HG03565 (cell line): Measurements from ENCODE around the gene SLX9.

Experiments used
- ATAC-seq: cut with Tn5 transposase; IDR thresholded peaks from one replicate; pipeline ENCODE4 v1.9.1; 2021; ENCODE audit warnings: mild to moderate bottlenecking, moderate library complexity; ENCODE audit not compliant: unreplicated experiment

The SLX9 gene

GRCh38 chr21:44944596-44944995 lies 4.8 kb downstream of the SLX9 start:
- no peak for ATAC-seq

DNA sequence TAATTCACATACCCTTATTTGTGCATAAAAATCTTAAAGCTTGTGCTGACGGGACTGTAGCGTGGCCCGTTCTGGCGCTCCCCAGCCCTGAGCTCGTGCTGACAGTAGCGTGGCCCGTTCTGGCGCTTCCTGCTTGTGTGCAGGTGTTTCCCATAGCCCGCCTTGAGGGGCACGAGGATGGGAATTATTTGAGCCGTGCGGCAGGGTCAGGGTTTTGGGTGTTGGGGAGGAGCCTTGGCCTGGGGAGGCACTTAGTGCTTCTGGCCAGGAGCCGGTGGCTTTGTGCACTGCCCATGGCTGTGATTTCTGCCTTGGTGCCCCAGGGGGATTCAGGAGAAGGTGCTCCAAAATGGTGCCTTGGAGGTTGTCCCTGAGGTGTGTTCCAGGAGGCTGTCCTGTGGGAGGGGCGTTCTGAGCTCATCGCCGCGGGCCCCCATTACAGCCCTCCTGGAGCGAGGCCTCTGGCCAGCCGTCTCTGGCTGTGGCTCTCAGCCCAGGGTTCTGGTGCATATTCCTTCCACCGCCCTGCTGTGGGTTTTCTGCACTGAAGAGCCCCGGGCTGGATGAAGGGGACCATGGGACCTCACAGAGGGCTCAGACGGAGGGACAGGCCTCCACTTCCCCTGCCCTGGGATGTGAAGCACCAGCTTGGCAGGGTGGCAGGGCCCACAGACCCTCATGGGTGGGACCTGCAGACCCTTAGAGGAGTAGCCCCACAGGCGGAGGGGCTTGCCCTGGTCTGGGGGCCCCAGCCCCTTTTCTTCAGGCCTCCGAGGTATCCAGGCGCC lies 6.6 kb downstream of the SLX9 start:
- no peak for ATAC-seq

DNA sequence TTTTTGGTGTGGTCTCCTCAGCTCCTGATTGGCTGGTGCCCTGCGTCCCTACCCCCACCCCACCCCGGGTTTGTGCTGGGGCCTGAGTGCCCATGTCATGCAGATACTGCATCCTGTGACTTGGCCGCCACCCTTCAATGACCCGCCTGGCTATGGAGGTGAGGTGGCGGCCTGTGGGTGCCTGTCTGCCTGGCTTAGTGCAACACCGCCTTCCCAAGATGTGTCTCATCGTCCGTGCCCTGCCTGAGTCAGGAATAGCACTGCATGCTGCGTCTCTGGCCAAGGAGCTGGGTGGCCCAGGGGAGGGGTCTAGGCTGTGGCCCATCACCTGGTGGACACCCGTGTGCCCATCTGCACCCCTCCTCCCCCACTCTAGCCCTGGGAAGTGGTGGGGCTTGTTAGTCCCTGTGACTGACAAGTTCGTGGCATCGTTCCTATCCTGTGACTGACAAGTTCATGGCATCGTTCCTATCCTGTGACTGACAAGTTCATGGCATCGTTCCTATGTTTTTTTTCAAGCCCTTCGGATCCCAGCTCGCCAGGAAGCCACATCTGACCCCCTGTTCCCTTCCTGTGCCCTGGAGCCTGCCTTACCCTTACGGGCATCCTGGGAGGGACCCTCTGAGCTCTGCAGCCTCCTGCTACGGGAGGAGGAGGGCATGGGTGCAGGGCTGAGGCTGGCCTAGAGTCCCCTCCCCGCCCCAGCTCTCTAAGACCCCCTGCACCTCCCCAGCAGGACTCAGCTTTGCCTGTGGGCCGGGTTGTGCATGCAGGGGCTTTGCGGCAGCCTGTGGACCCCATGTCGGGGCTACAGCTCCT lies 7.5 kb downstream of the SLX9 start:
- no peak for ATAC-seq

DNA sequence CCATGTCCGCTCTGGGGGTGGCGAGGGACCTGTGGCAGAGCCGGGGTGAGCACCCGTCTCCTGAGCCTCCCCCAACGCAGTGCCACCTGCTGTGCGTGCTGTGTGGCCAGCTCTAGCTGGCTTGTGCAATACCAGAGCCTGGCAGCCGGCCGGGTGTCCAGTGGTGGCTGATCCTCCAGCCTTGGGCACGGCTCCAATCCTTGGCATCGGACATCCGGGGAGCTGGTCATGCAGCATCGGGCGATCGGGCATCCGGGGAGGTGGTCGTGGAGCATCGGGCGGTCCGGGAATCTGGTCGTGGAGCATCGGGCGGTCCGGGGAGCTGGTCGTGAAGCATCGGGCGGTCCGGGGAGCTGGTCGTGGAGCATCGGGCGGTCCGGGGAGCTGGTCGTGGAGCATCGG lies 8.1 kb downstream of the SLX9 start:
- no peak for ATAC-seq

DNA sequence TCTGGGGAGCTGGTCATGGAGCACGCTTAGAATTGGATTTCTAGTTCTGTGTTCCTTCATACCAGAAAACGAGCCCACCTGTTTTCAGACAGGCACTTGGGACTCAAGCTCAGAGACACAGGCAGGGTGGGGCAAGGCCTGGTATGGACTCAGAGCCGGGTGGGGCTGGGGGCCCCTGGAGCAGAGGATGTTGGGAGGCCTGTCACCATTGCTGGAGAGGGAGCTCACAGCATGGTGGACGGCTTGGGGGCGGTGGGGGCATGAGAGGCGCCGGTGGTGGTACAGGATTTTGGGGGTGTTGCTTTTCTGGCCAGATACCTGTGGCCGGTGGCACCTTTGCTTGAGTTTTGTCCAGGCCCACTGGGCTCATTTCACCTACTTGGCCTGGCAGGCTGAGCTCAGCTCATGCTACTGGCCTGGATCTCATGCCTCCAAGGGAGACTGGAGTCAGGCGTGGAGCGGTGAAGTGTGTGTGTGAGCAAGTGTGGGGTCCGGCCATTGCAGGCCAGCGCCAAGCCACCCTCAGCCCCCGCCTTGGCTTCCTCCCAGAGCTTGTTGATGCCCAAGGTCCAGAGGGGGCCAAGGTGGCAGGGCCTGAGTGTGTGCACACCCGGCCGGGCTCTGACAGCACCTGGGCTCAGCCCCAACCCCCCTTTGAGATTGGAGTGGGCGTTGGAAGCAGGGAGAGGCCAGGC lies 8.7 kb downstream of the SLX9 start:
- no peak for ATAC-seq

DNA sequence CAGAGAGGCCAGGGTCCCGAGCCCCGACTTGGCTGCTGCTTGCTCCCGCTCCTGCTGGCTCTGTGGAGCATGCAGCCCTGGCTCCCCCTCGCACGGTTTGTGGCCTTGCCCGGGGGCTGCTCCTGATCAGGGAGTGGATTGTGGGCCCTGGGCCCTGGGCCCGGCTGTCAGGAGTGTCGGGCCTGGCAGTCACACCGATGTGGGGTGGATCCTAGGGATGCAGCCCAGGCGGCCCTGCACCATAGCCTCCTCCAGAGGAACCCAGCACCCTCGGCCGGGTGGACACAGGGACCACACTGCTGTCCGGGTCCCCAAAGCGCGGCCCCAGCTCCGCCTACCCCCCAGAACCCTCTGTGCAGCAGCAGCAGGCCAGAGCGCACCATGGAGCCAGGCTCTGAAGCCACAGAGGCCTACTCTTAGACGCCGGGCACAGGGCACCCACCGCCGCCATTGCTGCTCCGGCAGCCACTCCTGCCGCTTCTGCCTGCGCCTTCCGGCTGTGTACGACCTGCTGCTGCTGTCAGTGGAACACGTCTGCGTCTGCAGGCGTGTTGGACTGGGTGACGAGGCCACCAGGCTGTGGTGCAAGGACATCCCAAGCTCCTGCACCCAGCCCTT lies 9.4 kb downstream of the SLX9 start:
- ATAC-seq = no peak

DNA sequence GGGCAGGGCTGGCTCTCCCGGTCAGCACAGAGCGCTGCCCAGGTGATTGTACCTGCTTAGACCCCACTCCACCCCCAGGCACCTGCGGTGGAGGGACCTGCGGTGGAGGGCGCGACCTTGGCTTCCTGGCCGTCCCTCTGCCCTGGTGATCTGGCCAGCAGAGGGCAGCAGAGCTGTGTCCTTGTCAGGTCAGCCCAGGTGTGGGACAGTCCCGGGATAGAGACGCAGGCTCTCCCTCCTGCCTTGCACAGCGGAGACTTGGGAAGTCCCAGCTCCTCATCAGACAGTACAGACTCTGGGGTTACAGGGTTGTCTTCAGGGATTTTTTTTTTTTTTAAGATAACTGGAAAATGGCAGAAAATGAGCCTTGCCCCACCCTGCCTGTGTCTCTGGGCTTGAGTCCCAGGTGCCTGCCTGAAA lies 10.0 kb downstream of the SLX9 start:
- ATAC-seq = no peak

DNA sequence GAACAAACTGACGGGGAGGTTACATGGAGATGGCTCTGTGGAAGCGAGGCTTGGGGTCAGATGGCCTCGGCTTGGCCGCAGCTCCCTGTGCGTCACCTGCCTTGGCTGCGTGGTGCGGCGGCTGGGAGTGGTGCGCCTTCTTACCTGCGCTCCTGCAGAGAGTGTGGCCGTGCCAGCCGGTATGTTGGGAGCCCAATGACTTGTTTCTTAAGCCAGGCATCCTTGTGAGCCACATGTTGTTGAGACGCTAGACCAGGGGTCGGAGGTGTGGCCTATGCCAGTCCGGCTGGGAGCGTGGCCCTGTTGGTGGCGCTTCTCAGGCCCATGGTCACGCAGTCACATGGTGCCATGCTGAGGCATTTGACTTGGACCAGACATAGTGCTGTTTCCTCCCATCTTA lies 10.5 kb downstream of the SLX9 start:
- no peak for ATAC-seq

DNA sequence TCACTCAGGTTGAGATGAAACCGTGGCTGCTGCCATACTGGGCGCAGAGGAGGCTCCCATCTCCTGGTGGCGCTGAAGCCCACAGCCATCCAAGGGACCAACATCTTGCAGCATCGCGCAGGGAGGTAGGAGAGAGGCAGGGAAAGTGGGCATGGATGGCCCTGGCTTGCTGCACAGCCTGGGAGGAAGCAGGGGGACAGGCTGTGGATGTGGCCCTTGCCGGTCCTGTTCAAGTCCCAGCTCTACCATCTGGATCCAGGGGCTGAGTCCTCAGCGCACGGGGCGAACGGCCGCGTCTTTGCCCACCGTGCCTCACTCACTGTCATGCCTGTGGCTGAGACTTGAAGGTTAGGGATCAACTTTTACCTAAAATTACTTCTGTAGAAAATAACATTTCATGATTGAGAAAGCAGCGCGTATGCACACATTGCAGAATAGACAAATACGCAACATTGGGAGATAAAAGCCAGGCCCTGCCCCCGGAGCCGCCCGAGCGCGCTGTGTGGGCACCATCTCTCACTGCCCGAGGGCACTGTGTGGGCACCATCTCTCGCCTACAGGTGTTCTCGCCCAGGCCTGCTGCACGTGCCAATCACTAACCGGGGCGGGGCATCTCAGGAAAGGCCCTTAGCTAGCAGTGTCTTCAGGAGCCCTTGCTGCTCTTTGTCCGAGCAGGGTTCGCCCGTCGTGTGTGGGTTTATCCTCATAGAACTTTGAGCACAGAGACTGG lies 11.5 kb downstream of the SLX9 start:
- ATAC-seq = no peak

- no peak for ATAC-seq
Observed at GRCh38 chr21:44952116-44952928, 12.5 kb downstream of the SLX9 start.

DNA sequence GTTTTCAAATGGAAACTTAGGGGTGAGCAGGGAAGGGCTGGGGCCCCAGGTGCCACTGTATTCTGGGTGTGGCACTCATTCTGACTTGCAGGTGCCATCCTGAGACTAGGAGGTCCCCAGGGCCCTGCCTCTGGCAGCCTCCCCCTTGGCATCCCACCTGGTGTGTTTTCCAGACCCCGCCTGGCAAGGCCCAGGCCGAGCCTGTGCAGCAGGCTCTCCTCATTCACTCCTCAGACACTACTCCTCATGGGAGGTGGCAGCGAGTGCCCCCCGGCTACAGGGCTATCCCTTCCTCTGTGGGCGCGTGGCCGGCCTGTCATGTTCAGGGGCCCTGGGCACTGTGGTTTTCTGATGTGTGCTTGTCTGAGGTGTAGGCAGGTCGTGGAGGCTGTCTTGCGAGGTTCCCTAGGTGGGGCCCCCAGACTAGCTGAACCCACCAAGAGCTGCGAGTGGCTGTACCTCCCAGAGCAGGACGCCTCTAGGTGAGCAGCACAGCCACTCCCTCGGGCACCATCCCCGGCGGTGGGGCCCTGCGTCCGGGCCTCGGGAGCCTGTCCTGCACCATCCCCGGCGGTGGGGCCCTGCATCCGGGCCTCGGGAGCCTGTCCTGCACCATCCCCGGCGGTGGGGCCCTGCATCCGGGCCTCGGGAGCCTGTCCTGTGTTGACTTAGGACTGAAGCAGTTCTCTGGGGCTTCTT lies 13.2 kb downstream of the SLX9 start:
- ATAC-seq = no peak

DNA sequence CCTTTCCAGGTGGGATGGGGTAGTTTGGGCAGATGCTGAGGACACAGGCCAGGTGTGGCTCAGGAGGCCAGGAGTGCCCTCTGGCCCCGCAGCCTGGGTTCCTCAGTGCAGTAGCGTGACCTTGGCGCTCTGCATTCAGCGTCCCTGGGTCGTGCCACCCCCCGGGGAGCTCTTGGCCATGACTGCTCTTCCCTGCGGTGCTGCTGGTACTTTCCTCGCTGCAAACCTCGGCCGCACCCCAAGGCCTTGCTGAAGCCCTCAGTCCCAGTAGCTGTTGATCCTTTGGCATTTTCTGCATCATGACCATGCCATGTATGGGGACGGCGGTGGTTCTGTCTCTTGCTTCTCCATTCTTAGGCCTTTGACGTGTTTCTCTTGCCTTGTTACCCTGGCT lies 13.8 kb downstream of the SLX9 start:
- no peak for ATAC-seq

GRCh38 chr21:44954281-44954771 lies 14.5 kb downstream of the SLX9 start:
- no peak for ATAC-seq

- no peak for ATAC-seq
Observed at GRCh38 chr21:44955141-44955797, 15.4 kb downstream of the SLX9 start.

DNA sequence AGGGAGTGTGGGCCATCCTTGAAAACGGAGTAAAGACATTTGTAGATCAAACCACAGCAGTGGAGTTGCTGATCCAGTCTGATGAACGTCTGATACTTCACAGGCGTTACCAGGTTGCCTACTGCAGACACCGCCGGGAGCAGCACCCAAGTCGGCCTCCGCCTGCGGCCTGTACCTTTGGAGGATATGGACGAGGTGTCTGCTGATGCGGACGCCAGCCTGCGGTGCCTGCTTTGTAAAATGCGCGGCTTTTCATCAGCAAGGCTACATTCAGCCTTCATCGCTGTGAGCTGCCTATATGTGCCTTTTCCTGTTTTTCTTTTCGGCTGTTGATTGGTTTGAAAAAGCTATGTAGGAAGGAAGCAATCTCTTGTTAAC lies 16.0 kb downstream of the SLX9 start:
- no peak for ATAC-seq

DNA sequence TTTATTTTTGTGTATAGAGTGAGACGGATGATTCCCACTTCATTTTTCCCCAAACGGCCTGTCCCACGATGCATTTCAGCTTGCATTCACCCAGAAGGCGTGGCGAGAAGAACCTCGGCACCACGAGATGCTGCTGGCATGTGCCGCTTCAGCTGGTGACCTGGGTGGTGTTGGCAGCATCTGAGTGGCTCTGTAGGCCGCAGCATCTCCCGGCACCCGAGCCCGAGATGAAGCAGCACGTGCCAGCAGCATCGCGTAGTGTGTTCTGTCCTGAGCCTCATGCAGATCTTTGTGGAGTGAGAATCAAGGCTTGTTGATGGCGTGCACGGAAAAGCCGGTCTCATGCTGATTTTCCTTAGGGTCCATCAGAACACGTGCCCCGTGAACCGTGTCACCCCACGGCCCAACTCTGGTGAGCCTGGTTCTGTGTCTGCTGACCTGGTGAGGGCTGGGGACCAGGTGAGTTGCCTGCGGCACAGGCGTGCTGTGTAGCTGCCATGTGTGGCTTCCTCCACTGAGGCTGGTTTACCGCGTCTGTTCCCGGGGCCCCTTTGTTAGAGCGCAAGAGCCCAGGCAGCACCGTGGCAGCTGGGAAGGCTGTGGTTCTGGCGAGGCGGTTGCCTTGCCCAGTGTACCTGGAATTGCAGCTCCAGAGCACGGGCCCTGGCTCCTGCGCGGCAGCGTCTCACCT lies 16.7 kb downstream of the SLX9 start:
- no peak for ATAC-seq

- no peak for ATAC-seq
Observed at GRCh38 chr21:44957047-44957831, 17.4 kb downstream of the SLX9 start.
